Progenitor cell of endocrine pancreas (in vitro differentiated cells): ENCODE measurements around the gene DDX10. TPM values are rescaled to one million over a fixed set of nuclear protein-coding genes. Genes with fewer than 3 reads are reported as not detected.

Source experiments
- DNase-seq: peaks from one replicate; pipeline ENCODE4 v3.0.0; 2021; ENCODE audit warnings: low spot score; ENCODE audit not compliant: unreplicated experiment
- H3K27ac Mint-ChIP-seq: 2 replicates; pipeline ENCODE4 v1.8.0; 2021; ENCODE audit warnings: mild to moderate bottlenecking, moderate library complexity, mixed read lengths
- H3K27me3 Mint-ChIP-seq: 2 replicates; pipeline ENCODE4 v1.8.0; 2021; ENCODE audit warnings: mixed read lengths
- H3K36me3 Mint-ChIP-seq: 2 replicates; pipeline ENCODE4 v1.8.0; 2022; ENCODE audit warnings: mixed read lengths; ENCODE audit not compliant: insufficient read depth
- H3K4me1 Mint-ChIP-seq: 2 replicates; pipeline ENCODE4 v1.8.0; 2021; ENCODE audit warnings: low read depth, mixed read lengths
- H3K4me3 Mint-ChIP-seq: 2 replicates; pipeline ENCODE4 v1.8.0; 2021; ENCODE audit warnings: low read depth, mild to moderate bottlenecking, moderate library complexity, mixed read lengths
- H3K9me3 Mint-ChIP-seq: 2 replicates; pipeline ENCODE4 v1.8.0; 2021; ENCODE audit warnings: low read depth, mixed read lengths
- total RNA-seq: library from RNA; stranded (reverse); gene quantifications from 2 replicates; pipeline ENCODE4 v1.2.1, GENCODE V29; 2021
- TF ChIP-seq, protein P1 (sequence below): fragments of 200-600 bp; sonication (generic); IDR thresholded peaks from one replicate; pipeline ENCODE4 v1.5.0; 2021; ENCODE audit warnings: antibody characterized with exemption, mild to moderate bottlenecking; ENCODE audit not compliant: unreplicated experiment

Gene DDX10
- total RNA-seq, 1 donor from 2014 or later = 31.9 TPM

DNA sequence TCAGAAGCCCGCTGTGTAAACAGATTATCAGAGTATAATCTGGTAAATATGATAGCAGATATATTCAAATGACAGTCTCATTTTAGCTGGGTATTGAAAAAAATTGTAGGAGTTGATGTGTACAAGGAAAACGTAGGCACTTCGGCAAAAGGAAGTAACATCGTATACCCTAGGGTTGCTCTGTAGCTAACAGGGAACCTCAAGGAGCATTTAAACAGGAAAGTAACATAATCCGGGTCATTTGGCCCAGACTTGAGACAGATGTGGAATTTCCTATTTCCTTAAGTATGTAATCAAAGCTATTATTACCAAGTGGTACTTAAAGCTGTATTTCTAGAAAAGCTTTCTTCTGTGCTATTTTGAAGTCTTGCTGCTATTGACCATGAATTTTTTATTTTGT lies 215.6 kb downstream of the DDX10 start:
- TF ChIP-seq, protein P1, sequence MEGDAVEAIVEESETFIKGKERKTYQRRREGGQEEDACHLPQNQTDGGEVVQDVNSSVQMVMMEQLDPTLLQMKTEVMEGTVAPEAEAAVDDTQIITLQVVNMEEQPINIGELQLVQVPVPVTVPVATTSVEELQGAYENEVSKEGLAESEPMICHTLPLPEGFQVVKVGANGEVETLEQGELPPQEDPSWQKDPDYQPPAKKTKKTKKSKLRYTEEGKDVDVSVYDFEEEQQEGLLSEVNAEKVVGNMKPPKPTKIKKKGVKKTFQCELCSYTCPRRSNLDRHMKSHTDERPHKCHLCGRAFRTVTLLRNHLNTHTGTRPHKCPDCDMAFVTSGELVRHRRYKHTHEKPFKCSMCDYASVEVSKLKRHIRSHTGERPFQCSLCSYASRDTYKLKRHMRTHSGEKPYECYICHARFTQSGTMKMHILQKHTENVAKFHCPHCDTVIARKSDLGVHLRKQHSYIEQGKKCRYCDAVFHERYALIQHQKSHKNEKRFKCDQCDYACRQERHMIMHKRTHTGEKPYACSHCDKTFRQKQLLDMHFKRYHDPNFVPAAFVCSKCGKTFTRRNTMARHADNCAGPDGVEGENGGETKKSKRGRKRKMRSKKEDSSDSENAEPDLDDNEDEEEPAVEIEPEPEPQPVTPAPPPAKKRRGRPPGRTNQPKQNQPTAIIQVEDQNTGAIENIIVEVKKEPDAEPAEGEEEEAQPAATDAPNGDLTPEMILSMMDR = no peak
- Mint-ChIP-seq H3K27me3 (no peaks in the 10 kb centered on the region), H3K4me1 (no peaks in the 10 kb centered on the region), H3K36me3 (no peaks in the 10 kb centered on the region), H3K4me3 (no peak overlapping the region), H3K9me3 (no peaks in the 10 kb centered on the region), H3K27ac (no peak overlapping the region)
- no peak for DNase-seq

DNA sequence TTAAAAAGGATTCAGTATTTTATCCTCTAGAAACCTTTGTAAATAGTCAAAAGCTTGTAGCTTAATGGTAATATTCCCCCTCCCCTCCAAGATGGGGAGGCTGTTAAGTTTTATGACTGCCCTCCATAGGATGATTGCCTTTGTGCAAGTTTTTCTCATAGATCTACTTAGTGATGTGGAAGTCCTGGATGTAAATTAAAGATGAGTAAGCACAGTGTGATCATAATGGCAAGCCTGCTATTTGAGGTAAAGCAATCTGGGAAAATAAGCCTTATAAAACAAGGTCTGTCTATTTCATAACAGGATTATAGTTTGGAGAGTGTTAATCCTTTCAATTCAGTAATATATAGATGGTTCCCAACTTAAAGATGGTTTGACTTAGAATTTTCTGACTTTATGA lies 216.3 kb downstream of the DDX10 start:
- H3K27me3 Mint-ChIP-seq = no peaks in the 10 kb centered on the region
- no peaks in the 10 kb centered on the region for H3K9me3 Mint-ChIP-seq
- no peak overlapping the region for H3K27ac Mint-ChIP-seq
- no peaks in the 10 kb centered on the region for H3K4me1 Mint-ChIP-seq
- no peak for DNase-seq
- H3K4me3 Mint-ChIP-seq = no peak overlapping the region
- no peaks in the 10 kb centered on the region for H3K36me3 Mint-ChIP-seq
- TF ChIP-seq, protein P1 = no peak

DNA sequence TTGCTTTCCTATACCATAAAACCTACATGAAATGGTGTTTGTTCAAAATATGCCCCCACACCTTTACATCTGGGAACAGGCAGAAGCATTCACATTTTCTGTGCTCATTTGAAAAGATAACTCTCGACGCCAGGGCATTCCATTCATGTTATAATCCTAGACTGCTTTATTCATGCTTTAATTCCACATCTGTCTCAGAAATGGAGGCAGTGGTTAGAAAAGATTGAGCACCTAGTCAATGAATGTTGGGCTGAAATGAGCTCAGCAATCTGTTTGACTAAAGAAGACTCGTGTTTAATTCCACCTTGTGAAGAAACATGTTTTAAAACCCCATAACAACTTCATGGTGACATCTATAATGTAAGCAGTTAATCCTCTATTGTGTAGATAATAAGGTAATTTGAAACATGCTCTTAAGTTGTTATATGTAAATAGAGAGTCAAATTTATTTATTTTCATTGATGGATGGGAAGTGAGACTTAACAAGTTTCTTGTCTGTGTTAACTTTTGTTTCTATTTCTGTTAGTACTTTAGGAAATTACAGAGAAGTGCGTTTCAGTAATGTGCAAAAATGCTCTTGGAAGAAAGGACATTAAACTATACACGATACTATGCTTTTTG lies 217.5 kb downstream of the DDX10 start:
- no peaks in the 10 kb centered on the region for H3K4me1 Mint-ChIP-seq
- TF ChIP-seq, protein P1 = no peak
- H3K36me3 Mint-ChIP-seq = no peaks in the 10 kb centered on the region
- H3K27me3 Mint-ChIP-seq = no peaks in the 10 kb centered on the region
- no peak for DNase-seq
- H3K4me3 Mint-ChIP-seq = no peak overlapping the region
- no peaks in the 10 kb centered on the region for H3K9me3 Mint-ChIP-seq
- no peak overlapping the region for H3K27ac Mint-ChIP-seq

DNA sequence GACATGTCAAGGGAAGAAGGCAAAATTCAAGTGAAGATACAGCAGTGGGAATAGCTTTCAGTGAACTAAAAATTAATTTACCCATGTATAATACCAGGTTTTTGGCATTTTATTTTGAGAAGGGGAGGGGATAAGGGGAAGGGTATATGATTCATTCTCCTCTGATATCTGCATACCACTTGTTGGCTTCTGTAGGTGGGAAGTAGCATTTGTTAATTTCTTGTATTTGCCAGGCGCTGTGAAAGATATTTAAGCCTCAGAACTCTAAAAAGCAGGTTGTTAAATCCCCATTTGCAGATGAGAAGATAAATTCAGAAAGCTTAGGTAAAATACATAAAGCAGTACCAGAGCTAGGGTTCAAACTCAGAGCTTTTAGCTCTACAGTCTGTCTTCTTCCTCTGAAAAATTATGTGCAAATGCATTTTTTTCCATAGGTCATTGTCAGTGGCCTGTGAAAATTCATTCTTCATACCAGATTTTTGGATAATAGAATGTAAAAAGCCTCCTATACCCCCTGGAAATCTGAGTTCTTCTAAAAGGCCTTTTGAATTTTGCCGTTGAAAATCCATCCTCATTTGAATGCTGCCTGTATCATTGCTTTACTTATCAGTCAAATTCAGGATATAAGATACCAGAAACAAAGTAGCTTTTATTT lies 221.3 kb downstream of the DDX10 start:
- TF ChIP-seq, protein P1 = no peak
- no peaks in the 10 kb centered on the region for H3K4me1 Mint-ChIP-seq
- DNase-seq = no peak
- H3K27me3 Mint-ChIP-seq = no peaks in the 10 kb centered on the region
- H3K27ac Mint-ChIP-seq = no peak overlapping the region
- no peak overlapping the region for H3K4me3 Mint-ChIP-seq
- H3K36me3 Mint-ChIP-seq = no peaks in the 10 kb centered on the region
- H3K9me3 Mint-ChIP-seq = no peaks in the 10 kb centered on the region

DNA sequence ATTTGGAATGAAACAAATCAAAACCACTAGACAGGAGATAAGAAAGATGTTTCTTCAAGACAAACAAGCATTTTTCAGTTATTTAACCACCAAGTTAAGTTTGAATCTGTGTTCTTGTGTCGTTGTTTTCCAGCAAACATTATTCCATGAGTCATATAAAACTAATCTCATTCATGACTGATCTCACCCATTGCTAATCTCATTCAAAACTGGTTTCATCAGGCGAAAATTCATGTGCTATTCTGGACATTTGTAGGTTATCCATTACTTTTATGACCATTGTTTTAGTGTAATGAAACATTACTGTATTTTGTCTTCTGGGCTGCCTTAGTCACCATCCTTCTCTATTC lies 221.8 kb downstream of the DDX10 start:
- H3K27me3 Mint-ChIP-seq = no peaks in the 10 kb centered on the region
- no peak overlapping the region for H3K27ac Mint-ChIP-seq
- TF ChIP-seq, protein P1 = no peak
- H3K4me1 Mint-ChIP-seq = no peaks in the 10 kb centered on the region
- no peak overlapping the region for H3K4me3 Mint-ChIP-seq
- H3K36me3 Mint-ChIP-seq = no peaks in the 10 kb centered on the region
- no peaks in the 10 kb centered on the region for H3K9me3 Mint-ChIP-seq
- no peak for DNase-seq
